Activated T-helper 9 cell treated with anti-CD3 and anti-CD28 coated beads, Interleukin-2, amount 50 U/mL, for 16 hours (primary cell): ENCODE data around the gene REXO2.
A peak's percentile ranks its signal among the peaks of the same experiment; 100 is the strongest.

ENCODE experiments used
- DNase-seq: peaks from one replicate; pipeline ENCODE4 v3.0.0-alpha.2; 2020; ENCODE audit warnings: low read depth

REXO2 gene

GRCh38 chr11:114439229-114440120 lies at the start of gene REXO2:
TSS of gene REXO2 (plus strand) at chr11:114439467. CDS start at chr11:114439529, 62 bp downstream.
- DNase-seq = peak; percentile 91

DNA sequence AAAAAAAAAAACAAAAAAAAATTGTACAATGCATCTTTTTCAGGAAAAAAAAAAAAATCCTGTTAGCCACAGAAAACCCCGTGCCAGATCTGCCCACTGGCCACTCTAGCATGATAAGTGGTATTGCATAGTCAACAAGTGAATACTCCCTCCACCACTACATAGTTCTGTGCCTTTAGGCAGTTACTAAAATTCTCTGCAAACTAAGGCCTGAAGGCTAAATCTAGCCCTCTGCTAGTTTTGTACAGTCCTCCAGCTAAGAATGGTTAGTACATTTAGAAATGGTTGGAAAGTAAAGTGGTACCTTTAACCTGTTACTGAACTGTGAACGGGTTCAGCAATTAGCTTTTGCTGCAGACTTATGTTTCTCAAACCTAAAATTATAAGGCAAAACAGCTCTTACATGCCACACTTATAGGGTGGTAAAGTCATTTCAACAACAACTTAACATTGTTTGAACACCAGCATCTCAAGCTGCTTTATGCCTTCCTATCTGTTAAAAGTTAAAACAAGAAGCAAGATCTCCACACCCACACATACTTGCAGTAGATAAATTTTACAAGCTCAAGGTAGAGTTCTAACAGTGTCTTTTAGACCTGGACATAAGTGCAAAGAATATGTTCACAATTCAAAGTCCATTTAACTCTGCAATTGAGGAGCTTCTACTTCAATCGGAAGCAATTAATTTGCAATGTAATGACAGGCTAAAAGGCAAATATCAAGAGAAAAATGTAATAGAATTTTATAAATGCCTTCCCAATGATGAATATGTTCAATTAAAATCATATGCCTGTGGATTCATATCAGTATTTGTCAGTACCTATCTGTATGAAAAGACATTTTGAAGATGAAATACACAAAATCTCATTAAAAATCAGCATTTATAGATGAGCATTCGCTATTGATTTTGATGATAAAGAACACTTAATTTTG lies 46.3 kb upstream of the REXO2 start:
- no peak for DNase-seq

- DNase-seq = no peak
These were observed 43.5 kb upstream of the REXO2 start for GRCh38 chr11:114395736-114396135.

- no peak for DNase-seq
These were observed 42.4 kb upstream of the REXO2 start for GRCh38 chr11:114396916-114397315.

DNA sequence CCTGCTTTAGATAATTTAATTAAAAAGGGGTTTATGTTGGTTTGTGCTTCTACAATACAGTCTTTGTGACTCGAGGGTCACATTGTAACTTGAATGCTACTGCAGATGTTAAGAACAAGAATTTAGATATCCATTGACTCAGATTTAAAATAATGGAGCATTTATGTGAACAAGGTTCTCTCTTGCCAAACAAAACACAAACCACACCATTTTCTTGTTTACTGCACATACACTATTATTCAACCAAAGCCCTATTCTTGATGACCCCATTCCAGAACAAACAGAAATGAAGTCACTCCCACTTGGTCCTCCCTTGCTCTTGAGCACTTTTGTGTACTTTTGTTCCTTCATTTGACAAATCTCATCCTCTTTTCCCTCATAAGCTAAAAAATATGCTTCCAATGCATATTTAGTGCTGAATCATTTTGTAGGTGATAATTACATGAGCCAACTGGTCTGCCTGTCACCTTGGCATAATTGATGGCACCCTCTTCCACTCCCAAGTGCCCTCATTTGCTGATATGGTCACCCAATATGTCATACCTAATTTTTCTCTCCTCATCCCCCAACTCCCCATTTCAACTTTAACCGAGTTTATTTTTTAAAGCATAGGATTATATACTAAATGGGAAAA lies 41.8 kb upstream of the REXO2 start:
- no peak for DNase-seq

DNA sequence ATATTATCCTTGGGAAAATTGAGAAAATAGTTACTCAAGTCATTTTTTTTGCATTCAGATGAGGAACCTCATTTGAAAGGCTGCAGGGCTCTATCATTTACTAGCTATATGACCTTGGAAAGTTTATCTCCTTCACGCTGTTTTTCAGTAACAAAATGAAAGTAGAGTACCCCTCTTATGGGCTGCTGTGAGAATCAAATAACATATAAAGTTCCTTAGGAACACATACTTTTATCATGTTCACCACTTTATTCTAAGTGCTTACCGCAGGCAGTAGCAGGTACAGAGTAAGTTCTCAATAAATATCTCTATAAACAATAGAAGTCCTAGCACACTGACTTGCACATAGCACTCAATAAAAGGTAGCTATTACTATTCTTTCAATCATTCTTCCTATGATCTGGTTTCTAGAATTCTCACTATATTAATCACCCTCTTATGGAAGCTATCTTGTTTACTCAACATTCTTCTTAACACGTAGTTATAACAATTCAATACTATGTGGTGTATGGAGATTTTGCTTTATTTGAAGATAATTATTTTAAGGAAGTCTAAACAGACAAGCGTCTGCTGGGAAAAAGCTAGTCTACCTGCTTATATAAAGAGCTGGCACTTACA lies 40.9 kb upstream of the REXO2 start:
- no peak for DNase-seq

DNA sequence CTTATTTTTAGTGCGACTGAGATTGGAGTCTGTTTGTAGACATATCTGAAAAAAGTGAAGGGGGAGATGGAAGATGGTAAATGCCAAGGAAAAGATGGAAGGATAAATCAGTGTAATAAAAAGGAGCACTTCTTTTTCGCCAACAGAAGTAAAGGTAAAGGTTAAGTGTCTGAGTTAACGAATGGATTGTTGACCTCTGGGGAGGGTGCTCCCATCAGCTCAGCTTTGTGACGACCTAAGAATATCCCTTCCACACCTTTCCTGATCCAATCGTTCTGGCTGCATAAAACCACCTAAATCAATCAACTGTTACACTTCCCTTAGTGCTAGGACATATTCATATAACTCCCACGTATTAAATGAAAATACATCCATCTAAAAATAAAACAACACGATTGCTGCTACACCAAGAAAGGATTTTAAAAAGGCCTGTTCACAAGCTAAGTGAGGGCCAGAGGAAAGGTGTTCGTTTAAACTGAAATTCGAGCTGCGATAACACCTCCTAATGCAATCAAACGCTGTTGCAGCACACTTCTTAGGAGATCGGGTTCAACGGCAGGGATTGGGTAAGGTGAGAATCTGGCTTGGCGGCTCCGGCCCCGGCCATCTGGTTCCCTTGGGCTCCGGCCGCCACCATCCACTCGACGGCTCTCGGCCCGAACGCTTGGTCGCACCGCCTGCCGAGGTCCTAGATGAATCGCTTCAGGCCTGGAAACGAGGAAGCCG lies 39.6 kb upstream of the REXO2 start:
- no peak for DNase-seq

- peak; percentile 98 for DNase-seq
These were observed 38.9 kb upstream of the REXO2 start, which contains the start of the genes C11orf71 and RBM7 for GRCh38 chr11:114400216-114400914. TSS of gene C11orf71 (minus strand) at chr11:114400511. CDS start at chr11:114400331, 180 bp downstream. TSS of gene RBM7 (plus strand) at chr11:114400666. CDS start at chr11:114400672, 6 bp downstream.

GRCh38 chr11:114400915-114401223 lies 38.4 kb upstream of the REXO2 start:
- DNase-seq = no peak

DNA sequence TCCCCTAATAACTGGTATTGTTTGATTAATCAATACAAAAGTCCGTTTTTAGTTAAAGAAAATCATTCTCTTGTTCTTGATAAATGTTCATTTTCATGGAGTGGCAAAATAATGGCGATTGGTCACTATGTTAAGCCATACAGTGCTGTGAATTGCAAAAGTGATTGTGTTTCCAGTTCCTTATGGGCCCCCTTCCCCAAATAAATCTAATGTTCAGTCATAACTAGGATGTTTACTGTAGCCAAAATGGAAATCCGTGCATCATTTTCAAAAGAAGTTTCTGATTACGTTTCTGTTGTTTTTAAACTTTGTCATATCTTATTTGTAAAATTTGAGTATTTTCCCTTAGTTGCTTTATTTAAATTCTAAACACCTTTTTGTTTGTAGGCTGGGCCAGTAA lies 38.0 kb upstream of the REXO2 start:
- DNase-seq = no peak

GRCh38 chr11:114412946-114413345 lies 26.3 kb upstream of the REXO2 start:
- no peak for DNase-seq

- DNase-seq = no peak
These were observed 25.3 kb upstream of the REXO2 start for GRCh38 chr11:114413958-114414357.

GRCh38 chr11:114416441-114416961 lies 22.8 kb upstream of the REXO2 start:
- no peak for DNase-seq

- DNase-seq = no peak
These were observed 13.0 kb upstream of the REXO2 start for GRCh38 chr11:114426280-114426679.

GRCh38 chr11:114430290-114430689 lies 9.0 kb upstream of the REXO2 start:
- no peak for DNase-seq

- DNase-seq = no peak
These were observed 6.4 kb upstream of the REXO2 start for GRCh38 chr11:114432893-114433292.

DNA sequence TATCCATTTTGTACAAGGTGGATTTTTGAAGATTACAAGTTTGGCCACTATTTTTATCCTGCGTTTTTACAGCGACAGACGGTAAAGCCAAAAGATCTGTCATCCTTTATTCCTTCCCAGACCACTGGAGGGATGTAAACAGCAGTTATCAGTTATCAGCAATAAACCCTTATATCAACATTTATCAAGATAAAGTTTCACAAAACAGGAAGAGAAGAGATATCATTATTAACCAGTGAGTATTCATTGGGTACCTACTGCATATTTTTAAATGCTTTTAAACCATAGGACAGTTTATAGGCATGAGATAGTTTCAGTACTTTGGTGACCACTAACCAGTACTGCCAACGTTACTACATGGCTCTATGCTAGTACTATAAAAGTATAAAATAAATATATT lies 5.9 kb upstream of the REXO2 start:
- no peak for DNase-seq

- DNase-seq = no peak
These were observed 964 bp upstream of the REXO2 start for GRCh38 chr11:114438303-114438702.

- no peak for DNase-seq
These were observed 1.0 kb downstream of the REXO2 start for GRCh38 chr11:114440121-114440860.
